Posterior cingulate gyrus (tissue), 11 donors: ENCODE data around the gene STK39.

ENCODE experiments used
- DNase-seq, 10 donors: peaks; one replicate each; pipeline versions ENCODE4 v3.0.0 to v3.0.0-alpha.2; 2020 to 2021; ENCODE audit warnings: mixed read lengths in 3 of 10
- intact Hi-C: fragments of 100-400 bp; cut with DNase I; formaldehyde crosslinking; loops from one replicate; pipeline ENCODE4 v1.15.1; 2023

Gene STK39

GRCh38 chr2:167908786-167909185, 338.6 kb downstream of the STK39 start:
- intact Hi-C loops = no loop called here
- DNase-seq = no peak

GRCh38 chr2:167905668-167906067, 341.7 kb downstream of the STK39 start:
- no peak for DNase-seq
- intact Hi-C loops = no loop called here
